ENCODE data around the gene TRIM37. TPM values are rescaled to one million over a fixed set of nuclear protein-coding genes. Genes with fewer than 3 reads are reported as not detected.

TRIM37 gene
- total RNA-seq, 1 donor from 2014 or later = 25.1 TPM

DNA sequence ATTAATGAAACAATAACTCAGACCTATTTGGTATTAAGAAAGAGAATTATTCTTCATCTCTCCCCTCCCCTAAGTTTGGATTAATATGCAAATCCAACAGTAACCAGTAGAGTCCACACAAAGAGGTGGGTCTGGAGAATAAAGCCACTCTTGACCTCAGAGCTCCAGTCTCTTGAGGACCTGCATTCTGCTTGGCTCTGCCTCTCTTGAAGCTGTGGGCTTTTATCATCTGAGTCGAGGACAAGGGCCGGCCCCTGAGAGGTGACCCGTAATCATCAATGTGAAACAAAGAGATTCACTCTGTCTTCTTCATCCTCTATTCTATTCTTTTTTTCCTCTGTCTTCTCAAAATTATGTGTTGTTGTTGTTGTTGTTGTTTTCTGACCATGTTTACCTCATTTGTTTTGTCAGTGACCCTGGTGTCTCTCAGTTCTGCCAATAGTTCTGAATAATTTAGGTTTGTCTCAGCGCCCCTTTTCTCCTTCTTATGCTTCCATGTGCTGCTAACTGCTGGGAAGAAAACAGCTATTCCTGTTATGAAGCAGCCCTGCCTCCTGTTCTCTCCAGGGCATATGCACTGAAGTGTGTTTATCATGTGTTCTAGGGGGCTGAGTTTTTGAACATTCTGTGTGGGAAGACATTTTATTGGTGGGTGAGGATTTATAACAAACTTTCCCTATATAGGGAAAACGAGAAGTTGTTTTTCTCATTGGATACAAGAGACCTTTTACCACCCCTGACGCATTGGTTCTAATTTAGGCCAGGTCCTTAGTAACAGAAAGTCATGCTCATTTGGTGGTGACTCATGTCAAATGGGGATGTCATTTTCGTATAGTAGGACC is 135.8 kb downstream of the TRIM37 start:
- no peak for DNase-seq (ENCODE audit: extremely low spot score, unreplicated experiment)
- Mint-ChIP-seq H3K9me3 (no peaks in the 10 kb centered on the region), H3K36me3 (no peaks in the 10 kb centered on the region), H3K4me1 (ENCODE audit: unreplicated experiment) (peaks cover 14% of the 10 kb centered on the region), H3K27ac (no peak overlapping the region), H3K27me3 (no peaks in the 10 kb centered on the region), H3K4me3 (no peak overlapping the region)
- TF ChIP-seq, protein P1, sequence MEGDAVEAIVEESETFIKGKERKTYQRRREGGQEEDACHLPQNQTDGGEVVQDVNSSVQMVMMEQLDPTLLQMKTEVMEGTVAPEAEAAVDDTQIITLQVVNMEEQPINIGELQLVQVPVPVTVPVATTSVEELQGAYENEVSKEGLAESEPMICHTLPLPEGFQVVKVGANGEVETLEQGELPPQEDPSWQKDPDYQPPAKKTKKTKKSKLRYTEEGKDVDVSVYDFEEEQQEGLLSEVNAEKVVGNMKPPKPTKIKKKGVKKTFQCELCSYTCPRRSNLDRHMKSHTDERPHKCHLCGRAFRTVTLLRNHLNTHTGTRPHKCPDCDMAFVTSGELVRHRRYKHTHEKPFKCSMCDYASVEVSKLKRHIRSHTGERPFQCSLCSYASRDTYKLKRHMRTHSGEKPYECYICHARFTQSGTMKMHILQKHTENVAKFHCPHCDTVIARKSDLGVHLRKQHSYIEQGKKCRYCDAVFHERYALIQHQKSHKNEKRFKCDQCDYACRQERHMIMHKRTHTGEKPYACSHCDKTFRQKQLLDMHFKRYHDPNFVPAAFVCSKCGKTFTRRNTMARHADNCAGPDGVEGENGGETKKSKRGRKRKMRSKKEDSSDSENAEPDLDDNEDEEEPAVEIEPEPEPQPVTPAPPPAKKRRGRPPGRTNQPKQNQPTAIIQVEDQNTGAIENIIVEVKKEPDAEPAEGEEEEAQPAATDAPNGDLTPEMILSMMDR (conservative IDR thresholded peaks at IDR 0.05) = no peak

DNA sequence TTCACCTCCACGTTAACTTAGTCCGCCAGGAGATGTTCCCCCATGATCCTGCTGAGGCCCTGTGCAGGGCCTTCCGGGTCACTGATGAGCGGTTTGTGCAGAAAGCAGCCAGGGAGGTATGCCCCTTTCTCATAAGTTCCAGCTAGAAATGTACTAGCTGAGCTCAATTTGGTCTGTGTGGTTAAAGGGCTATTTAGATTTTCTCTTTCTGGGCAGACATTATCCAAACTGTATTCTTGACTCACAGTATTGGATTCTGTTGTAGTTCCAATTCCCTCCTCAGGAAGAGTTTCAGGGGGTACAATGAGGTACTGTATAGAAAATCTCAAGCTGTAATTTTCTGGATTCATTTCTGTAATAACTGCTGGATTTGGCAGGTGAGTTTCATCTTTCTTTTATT is 137.1 kb downstream of the TRIM37 start:
- Mint-ChIP-seq H3K27me3 (no peaks in the 10 kb centered on the region), H3K27ac (no peak overlapping the region), H3K4me3 (no peak overlapping the region), H3K4me1 (ENCODE audit: unreplicated experiment) (peaks cover 21% of the 10 kb centered on the region), H3K36me3 (no peaks in the 10 kb centered on the region), H3K9me3 (no peaks in the 10 kb centered on the region)
- TF ChIP-seq, protein P1 (conservative IDR thresholded peaks at IDR 0.05) = no peak
- DNase-seq (ENCODE audit: extremely low spot score, unreplicated experiment) = no peak

DNA sequence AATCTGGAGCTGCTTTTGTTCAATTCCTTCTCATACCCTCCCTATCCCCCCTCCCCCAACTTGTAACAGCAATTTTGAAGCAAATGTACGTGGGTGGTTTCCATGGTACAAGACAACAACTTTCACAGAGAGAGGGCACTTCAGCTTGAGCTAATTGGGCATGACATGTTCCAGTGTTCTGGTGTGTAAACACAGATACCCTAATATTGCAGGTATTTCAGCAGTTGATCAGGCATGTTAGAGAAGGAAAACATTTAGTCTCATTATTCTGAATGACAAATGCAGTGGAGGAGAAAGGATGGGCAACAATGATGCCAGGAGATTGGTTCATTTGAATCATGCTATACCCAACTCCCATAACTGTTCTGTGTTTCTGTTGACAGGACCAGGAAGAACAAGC is 137.5 kb downstream of the TRIM37 start:
- no peaks in the 10 kb centered on the region for H3K27me3 Mint-ChIP-seq
- TF ChIP-seq, protein P1 (conservative IDR thresholded peaks at IDR 0.05) = no peak
- no peaks in the 10 kb centered on the region for H3K36me3 Mint-ChIP-seq
- no peaks in the 10 kb centered on the region for H3K9me3 Mint-ChIP-seq
- H3K4me3 Mint-ChIP-seq = no peak overlapping the region
- H3K4me1 Mint-ChIP-seq (ENCODE audit: unreplicated experiment) = peaks cover 21% of the 10 kb centered on the region
- H3K27ac Mint-ChIP-seq = no peak overlapping the region
- no peak for DNase-seq (ENCODE audit: extremely low spot score, unreplicated experiment)

DNA sequence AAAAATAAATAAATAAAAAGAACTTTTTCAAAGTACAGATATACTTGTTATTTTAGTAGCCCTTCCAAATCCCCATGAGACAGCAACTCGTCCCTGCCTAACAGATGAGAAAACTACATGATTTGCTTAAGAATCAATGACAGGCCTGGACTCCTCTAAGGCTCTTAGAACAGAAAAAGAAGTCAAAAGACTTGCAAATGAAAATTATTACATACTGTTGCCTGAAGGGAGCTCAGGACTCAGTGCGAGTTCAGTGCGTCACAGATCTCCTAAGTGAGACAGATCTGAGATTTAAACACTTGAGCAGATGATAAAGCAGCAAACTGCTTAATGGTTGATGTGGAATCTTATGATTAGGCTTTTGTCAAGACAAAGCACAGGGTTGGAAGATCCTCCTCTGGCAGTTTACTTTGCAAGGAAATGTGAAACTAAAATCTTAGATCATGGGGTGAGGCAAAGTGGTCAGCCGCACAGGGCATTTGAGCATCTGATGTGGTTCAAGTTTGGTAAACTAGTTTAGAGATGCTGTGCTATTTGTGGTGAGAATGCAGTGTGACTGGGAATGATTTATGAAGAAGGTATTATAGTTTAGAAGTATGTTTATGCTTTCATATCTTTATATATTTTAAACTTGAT is 138.1 kb downstream of the TRIM37 start:
- H3K27me3 Mint-ChIP-seq = no peaks in the 10 kb centered on the region
- TF ChIP-seq, protein P1 (conservative IDR thresholded peaks at IDR 0.05) = no peak
- H3K4me3 Mint-ChIP-seq = no peak overlapping the region
- DNase-seq (ENCODE audit: extremely low spot score, unreplicated experiment) = no peak
- no peaks in the 10 kb centered on the region for H3K36me3 Mint-ChIP-seq
- no peak overlapping the region for H3K27ac Mint-ChIP-seq
- peaks cover 21% of the 10 kb centered on the region for H3K4me1 Mint-ChIP-seq (ENCODE audit: unreplicated experiment)
- no peaks in the 10 kb centered on the region for H3K9me3 Mint-ChIP-seq

DNA sequence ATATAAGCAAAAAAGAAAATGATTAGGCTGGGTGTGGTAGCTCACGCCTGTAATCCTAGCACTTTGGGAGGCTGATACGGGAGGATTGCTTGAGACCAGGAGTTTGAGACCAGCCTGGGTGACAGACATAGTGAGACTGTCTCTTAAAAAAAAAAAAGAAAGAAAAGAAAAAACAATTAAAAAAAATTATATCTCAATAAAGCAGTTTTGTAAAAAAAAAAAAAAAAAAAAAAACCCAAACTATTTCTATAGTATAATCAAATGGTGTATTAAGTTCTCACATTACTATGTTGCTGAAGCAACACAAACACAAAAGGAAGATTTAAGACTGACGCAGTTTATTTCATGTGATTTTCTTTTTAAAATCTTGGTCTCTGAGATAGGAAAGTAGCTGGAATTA is 140.5 kb downstream of the TRIM37 start:
- Mint-ChIP-seq H3K27me3 (no peaks in the 10 kb centered on the region), H3K4me3 (no peak overlapping the region), H3K9me3 (no peaks in the 10 kb centered on the region), H3K4me1 (ENCODE audit: unreplicated experiment) (peaks cover 21% of the 10 kb centered on the region), H3K27ac (no peak overlapping the region), H3K36me3 (no peaks in the 10 kb centered on the region)
- TF ChIP-seq, protein P1 (conservative IDR thresholded peaks at IDR 0.05) = no peak
- no peak for DNase-seq (ENCODE audit: extremely low spot score, unreplicated experiment)
